SU-DHL-6 (cell line): ENCODE data around the gene PRR7.

Source experiments
- CTCF ChIP-seq: fragments of 200-600 bp; sonication (generic); IDR thresholded peaks from one replicate; pipeline ENCODE4 v1.5.1; 2017; ENCODE audit warnings: antibody characterized with exemption, mild to moderate bottlenecking, low read length, moderate library complexity; ENCODE audit not compliant: insufficient read depth, poor library complexity, severe bottlenecking
- EZH2phosphoT487 ChIP-seq: fragments of 200-600 bp; sonication (generic), shearing (Covaris generic); conservative IDR thresholded peaks from 2 replicates; pipeline ENCODE4 v1.6.1; 2018; ENCODE audit warnings: mild to moderate bottlenecking, antibody characterized with exemption, low read length, moderate library complexity, mixed read lengths

DNA sequence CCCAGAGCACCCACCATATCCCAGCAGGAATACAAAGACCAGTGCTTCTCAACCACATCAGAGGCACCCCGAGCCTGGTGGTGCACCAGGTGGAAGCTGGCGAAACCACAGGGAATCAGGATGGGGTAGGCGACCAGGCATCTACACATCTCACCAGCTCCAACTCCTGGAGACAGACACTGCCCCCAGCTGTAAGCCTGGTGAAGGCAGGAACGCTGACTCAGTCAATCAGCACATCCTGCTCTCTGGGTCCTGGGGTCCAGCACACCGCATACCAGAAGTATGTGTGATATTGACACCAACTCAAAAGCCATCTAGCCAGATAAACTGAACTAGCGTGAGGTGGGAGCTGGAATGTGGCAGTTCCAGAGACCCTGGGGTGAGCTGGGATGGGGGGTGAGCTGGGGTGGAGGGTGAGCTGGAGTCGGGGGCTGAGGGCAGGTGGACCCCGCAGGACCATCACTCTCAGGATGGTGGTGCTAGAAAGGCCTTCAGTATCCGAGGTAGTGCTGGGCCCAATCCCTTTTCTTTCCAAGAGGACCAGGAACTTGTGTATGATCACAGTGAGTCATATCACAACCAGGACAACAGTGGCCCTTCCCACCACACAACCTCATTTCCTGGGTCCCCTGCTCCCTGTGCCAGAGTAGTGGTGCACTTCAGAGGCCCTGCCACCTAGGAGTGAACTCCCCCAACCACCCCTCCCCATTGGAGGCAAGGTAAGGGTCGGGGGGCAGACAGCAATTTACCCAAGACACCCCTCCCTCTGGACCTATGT lies 24.3 kb downstream of the PRR7 start:
- TF ChIP-seq CTCF (no peak), EZH2phosphoT487 (no peak)
